Measurements from ENCODE around the gene ASCL2.

Gene ASCL2

GRCh38 chr11:2222451-2222850, 47.9 kb downstream of the ASCL2 start:
- DNase-seq (ENCODE audit: extremely low spot score): no peak
- ChIA-PET CTCF (no interaction called here), POLR2A (no interaction called here)
- no peak for TF ChIP-seq LEF1 (IDR thresholded peaks at IDR 0.05; ENCODE audit: borderline replicate concordance)
- TF ChIP-seq TARDBP (IDR thresholded peaks at IDR 0.05): no peak
- no peak for TF ChIP-seq SUZ12 (IDR thresholded peaks at IDR 0.05)
- TF ChIP-seq PKNOX1 (IDR thresholded peaks at IDR 0.05): no peak
- TF ChIP-seq NFRKB (IDR thresholded peaks at IDR 0.05): no peak
- TF ChIP-seq SP1 (IDR thresholded peaks at IDR 0.05): no peak
- no peak for TF ChIP-seq HDGF (IDR thresholded peaks at IDR 0.05; ENCODE audit: borderline replicate concordance)
- no peak for TF ChIP-seq L3MBTL2 (conservative IDR thresholded peaks at IDR 0.05)
- TF ChIP-seq FOXA1 (IDR thresholded peaks at IDR 0.05): no peak
- no peak for TF ChIP-seq FOXK2 (IDR thresholded peaks at IDR 0.05)
- TF ChIP-seq CTBP1 (IDR thresholded peaks at IDR 0.05; ENCODE audit: borderline replicate concordance): no peak
- no peak for TF ChIP-seq ARNT (IDR thresholded peaks at IDR 0.05)

- ChIA-PET POLR2A (no interaction called here), CTCF (no interaction called here)
- no peak for DNase-seq (ENCODE audit: extremely low spot score)
- TF ChIP-seq BHLHE40 (IDR thresholded peaks at IDR 0.05; ENCODE audit: borderline replicate concordance) (no peak), ARNT (IDR thresholded peaks at IDR 0.05) (no peak), ELF4 (IDR thresholded peaks at IDR 0.05) (no peak), FOXK2 (IDR thresholded peaks at IDR 0.05) (no peak), NFRKB (IDR thresholded peaks at IDR 0.05) (no peak), CTBP1 (IDR thresholded peaks at IDR 0.05; ENCODE audit: borderline replicate concordance) (no peak), LEF1 (IDR thresholded peaks at IDR 0.05; ENCODE audit: borderline replicate concordance) (no peak), ZNF384 (IDR thresholded peaks at IDR 0.05) (no peak), L3MBTL2 (conservative IDR thresholded peaks at IDR 0.05) (no peak), SUZ12 (IDR thresholded peaks at IDR 0.05) (no peak), PKNOX1 (IDR thresholded peaks at IDR 0.05) (no peak)
Measured at GRCh38 chr11:2221591-2221990, 48.8 kb downstream of the ASCL2 start.

DNA sequence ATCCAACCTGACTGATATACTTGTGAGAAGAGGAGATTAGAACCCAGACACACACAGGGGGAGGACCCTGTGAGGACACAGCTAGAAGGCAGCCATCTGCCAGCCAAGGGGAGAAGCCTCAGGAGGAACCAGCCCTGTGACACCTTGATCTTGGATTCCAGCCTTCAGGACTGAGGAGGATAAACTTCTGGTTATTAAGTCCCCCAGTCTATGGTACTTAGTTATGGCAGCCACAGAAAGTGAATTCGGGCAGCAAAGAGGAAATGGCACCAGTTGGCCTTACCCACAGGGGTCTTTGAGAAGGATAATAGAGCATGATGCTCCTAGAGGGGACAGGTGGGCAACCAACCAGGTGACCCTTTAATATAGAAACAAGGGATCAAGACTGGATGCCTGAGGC, 49.4 kb downstream of the ASCL2 start:
- DNase-seq (ENCODE audit: extremely low spot score): no peak
- ChIA-PET POLR2A (no interaction called here), CTCF (no interaction called here)

GRCh38 chr11:2220173-2220771, 50.1 kb downstream of the ASCL2 start:
- TF ChIP-seq ELF4 (IDR thresholded peaks at IDR 0.05) (no peak), ZNF384 (IDR thresholded peaks at IDR 0.05) (no peak), PKNOX1 (IDR thresholded peaks at IDR 0.05) (no peak), TARDBP (IDR thresholded peaks at IDR 0.05) (no peak), BHLHE40 (IDR thresholded peaks at IDR 0.05; ENCODE audit: borderline replicate concordance) (no peak), SUZ12 (IDR thresholded peaks at IDR 0.05) (no peak), LEF1 (IDR thresholded peaks at IDR 0.05; ENCODE audit: borderline replicate concordance) (no peak), L3MBTL2 (conservative IDR thresholded peaks at IDR 0.05) (no peak), NFRKB (IDR thresholded peaks at IDR 0.05) (no peak), CTBP1 (IDR thresholded peaks at IDR 0.05; ENCODE audit: borderline replicate concordance) (no peak), SP1 (IDR thresholded peaks at IDR 0.05) (no peak), ARNT (IDR thresholded peaks at IDR 0.05) (no peak), FOXK2 (IDR thresholded peaks at IDR 0.05) (no peak), HDGF (IDR thresholded peaks at IDR 0.05; ENCODE audit: borderline replicate concordance) (no peak)
- ChIA-PET CTCF (no interaction called here), POLR2A (no interaction called here)
- DNase-seq (ENCODE audit: extremely low spot score): no peak

More for the DNA sequence above, 49.4 kb downstream of the ASCL2 start:
- no peak for TF ChIP-seq CTBP1 (IDR thresholded peaks at IDR 0.05; ENCODE audit: borderline replicate concordance)
- no peak for TF ChIP-seq L3MBTL2 (conservative IDR thresholded peaks at IDR 0.05)
- no peak for TF ChIP-seq FOXK2 (IDR thresholded peaks at IDR 0.05)
- no peak for TF ChIP-seq SP1 (IDR thresholded peaks at IDR 0.05)
- TF ChIP-seq LEF1 (IDR thresholded peaks at IDR 0.05; ENCODE audit: borderline replicate concordance): no peak
- TF ChIP-seq SUZ12 (IDR thresholded peaks at IDR 0.05): no peak
- TF ChIP-seq ELF4 (IDR thresholded peaks at IDR 0.05): no peak
- TF ChIP-seq BHLHE40 (IDR thresholded peaks at IDR 0.05; ENCODE audit: borderline replicate concordance): no peak

DNA sequence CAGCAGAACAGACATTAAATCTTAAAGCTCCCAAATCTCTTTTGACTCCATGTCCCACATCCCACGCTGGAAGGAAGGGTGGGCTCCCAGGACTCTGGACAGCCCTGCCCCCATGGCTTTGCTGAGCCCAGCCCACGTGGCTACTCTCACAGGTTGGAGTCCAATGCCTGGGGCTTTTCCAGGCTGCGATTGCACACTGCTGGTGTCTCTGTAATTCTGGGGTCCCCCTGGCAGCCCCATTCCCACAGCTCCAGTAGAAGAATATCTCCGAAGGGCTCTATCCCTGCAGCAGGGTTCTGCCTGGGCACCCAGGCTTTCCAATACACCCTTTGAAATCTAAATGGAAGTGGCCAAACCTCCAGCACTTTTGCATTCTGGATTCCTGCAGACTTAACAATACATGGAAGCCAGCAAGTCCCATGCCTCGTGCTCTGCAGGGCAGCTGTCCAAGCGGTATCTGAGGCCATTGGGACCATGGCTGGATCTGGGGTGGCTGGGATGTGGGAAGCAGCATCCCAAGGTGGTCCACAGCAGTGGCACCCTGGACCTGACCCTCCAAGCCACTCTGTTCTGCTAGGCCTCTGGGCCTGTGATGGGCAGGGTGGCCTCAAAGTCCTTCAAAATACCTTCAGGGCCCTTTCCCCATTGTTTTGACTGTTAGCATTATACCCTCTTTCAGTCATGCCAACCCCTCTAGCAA, 50.9 kb downstream of the ASCL2 start:
- DNase-seq (ENCODE audit: extremely low spot score): no peak
- ChIA-PET POLR2A (no interaction called here), CTCF (no interaction called here)
- TF ChIP-seq PKNOX1 (IDR thresholded peaks at IDR 0.05) (no peak), CTBP1 (IDR thresholded peaks at IDR 0.05; ENCODE audit: borderline replicate concordance) (no peak), SP1 (IDR thresholded peaks at IDR 0.05) (no peak)
